ENCODE measurements around the gene GAPT.

The GAPT gene

GRCh38 chr5:58462154-58462553, 29.1 kb upstream of the GAPT start:
- DNase-seq: no peak

- peak; percentile 45 for DNase-seq
Observed at GRCh38 chr5:58462623-58463230, 28.5 kb upstream of the GAPT start.

GRCh38 chr5:58466939-58467338, 24.3 kb upstream of the GAPT start:
- DNase-seq: no peak

GRCh38 chr5:58469896-58470295, 21.3 kb upstream of the GAPT start:
- no peak for DNase-seq

GRCh38 chr5:58475404-58475803, 15.8 kb upstream of the GAPT start:
- DNase-seq: no peak

GRCh38 chr5:58477760-58478376, 13.4 kb upstream of the GAPT start:
- no peak for DNase-seq

- no peak for DNase-seq
Observed at GRCh38 chr5:58481066-58481676, 10.1 kb upstream of the GAPT start.

GRCh38 chr5:58481828-58482227, 9.4 kb upstream of the GAPT start:
- no peak for DNase-seq

- no peak for DNase-seq
Observed at GRCh38 chr5:58482536-58482935, 8.7 kb upstream of the GAPT start.

- DNase-seq: no peak
Observed at GRCh38 chr5:58484505-58484904, 6.7 kb upstream of the GAPT start.

- no peak for DNase-seq
Observed at GRCh38 chr5:58486290-58486689, 4.9 kb upstream of the GAPT start.

GRCh38 chr5:58490402-58491050, 709 bp upstream of the GAPT start:
- no peak for DNase-seq

GRCh38 chr5:58493141-58493540, 1.9 kb downstream of the GAPT start:
- DNase-seq: no peak

- no peak for DNase-seq
Observed at GRCh38 chr5:58496488-58496887, 5.3 kb downstream of the GAPT start.

- DNase-seq: no peak
Observed at GRCh38 chr5:58497386-58497785, 6.2 kb downstream of the GAPT start.

GRCh38 chr5:58497921-58498320, 6.7 kb downstream of the GAPT start:
- no peak for DNase-seq

GRCh38 chr5:58498340-58498942, 7.2 kb downstream of the GAPT start:
- no peak for DNase-seq

GRCh38 chr5:58499231-58499630, 8.0 kb downstream of the GAPT start:
- no peak for DNase-seq

GRCh38 chr5:58499941-58500340, 8.7 kb downstream of the GAPT start:
- DNase-seq: no peak

- DNase-seq: no peak
Observed at GRCh38 chr5:58501778-58502417, 10.7 kb downstream of the GAPT start.

- no peak for DNase-seq
Observed at GRCh38 chr5:58503390-58504046, 12.3 kb downstream of the GAPT start.

- DNase-seq: no peak
Observed at GRCh38 chr5:58504766-58505165, 13.5 kb downstream of the GAPT start.

- no peak for DNase-seq
Observed at GRCh38 chr5:58505502-58505901, 14.3 kb downstream of the GAPT start.
